Lower leg skin (tissue), 4 donors: ENCODE measurements around the gene SHTN1. TPM values are rescaled to one million over a fixed set of nuclear protein-coding genes. Genes with fewer than 3 reads are reported as not detected.
A peak's percentile ranks its signal among the peaks of the same experiment; 100 is the strongest.

Source experiments
- DNase-seq, 2 donors: peaks; one replicate each; pipeline ENCODE4 v3.0.0-alpha.2; 2019; ENCODE audit warnings: low spot score in 2 of 2
- H3K4me3 ChIP-seq: fragments of 200-600 bp; sonication (generic); 2 replicates; pipeline ENCODE4 v1.5.1; 2017; ENCODE audit warnings: mild to moderate bottlenecking, low read depth; ENCODE audit not compliant: poor library complexity, severe bottlenecking
- POLR2A ChIP-seq, 2 donors: fragments of 450-650 bp; IDR thresholded peaks; one replicate each; pipeline ENCODE4 v1.6.1; 2016 to 2017; ENCODE audit warnings: antibody characterized with exemption in 2 of 2, mild to moderate bottlenecking in 1 of 2, moderate library complexity in 1 of 2
- WGBS, 2 donors: methylation state at CpG; one replicate each; pipeline ENCODE4 v1.1.5; 2018; 5-methylcytosine and 5-hydroxymethylcytosine counted together
- intact Hi-C: fragments of 100-400 bp; cut with DNase I; formaldehyde crosslinking; loops from one replicate; pipeline ENCODE4 v1.15.0; 2023; ENCODE audit warnings: low total_unique reads
- total RNA-seq, 4 donors: library from RNA; depleted of rRNA; stranded (reverse); fragments of >200 nt; gene quantifications; one replicate each; pipeline ENCODE4 v1.1.0, GENCODE V29; 2016
- TF ChIP-seq, protein P1 (sequence below), 3 donors: fragments of 450-650 bp; IDR thresholded peaks; one replicate each; pipeline ENCODE4 v1.5.1; 2016; ENCODE audit warnings: antibody characterized with exemption in 3 of 3, mild to moderate bottlenecking in 3 of 3, moderate library complexity in 2 of 3

The SHTN1 gene
- total RNA-seq, 4 donors from 2014 or later = 13.7 to 23.1 (median 16.8) TPM

DNA sequence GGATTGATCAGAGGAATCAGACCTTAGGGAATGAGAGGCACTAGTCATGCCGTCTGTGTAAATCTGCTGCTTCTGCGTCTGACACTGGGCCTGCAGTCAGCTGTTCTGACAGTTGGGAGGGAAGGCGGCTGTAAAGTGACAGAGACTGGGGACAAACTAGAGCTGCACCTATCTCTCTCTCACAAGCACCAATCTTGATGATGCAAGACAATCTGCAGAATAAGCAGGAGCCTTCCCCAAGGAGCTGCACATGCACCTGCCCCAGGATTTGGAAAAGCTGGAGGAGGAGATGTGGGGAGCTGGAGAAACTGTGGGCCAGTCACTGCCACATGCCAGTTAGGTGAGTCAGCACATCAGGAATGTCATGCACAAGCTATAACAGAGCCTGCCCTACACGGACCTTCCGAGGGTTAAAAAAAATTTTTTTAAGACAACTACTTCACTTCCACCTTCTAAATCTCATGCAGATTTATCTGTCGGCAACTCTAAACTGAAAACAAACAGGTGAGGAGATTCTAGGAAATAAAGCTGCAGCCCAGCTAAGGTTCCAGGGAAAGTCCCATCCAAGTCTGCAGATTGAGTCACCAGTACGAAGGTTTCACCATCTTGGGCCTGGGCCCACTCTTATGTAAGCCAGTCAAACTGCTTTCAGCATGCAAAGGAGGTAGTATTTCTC lies 116.5 kb downstream of the SHTN1 start:
- TF ChIP-seq, protein P1, sequence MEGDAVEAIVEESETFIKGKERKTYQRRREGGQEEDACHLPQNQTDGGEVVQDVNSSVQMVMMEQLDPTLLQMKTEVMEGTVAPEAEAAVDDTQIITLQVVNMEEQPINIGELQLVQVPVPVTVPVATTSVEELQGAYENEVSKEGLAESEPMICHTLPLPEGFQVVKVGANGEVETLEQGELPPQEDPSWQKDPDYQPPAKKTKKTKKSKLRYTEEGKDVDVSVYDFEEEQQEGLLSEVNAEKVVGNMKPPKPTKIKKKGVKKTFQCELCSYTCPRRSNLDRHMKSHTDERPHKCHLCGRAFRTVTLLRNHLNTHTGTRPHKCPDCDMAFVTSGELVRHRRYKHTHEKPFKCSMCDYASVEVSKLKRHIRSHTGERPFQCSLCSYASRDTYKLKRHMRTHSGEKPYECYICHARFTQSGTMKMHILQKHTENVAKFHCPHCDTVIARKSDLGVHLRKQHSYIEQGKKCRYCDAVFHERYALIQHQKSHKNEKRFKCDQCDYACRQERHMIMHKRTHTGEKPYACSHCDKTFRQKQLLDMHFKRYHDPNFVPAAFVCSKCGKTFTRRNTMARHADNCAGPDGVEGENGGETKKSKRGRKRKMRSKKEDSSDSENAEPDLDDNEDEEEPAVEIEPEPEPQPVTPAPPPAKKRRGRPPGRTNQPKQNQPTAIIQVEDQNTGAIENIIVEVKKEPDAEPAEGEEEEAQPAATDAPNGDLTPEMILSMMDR (IDR thresholded peaks at IDR 0.05) = no peak
- no peak for TF ChIP-seq POLR2A (IDR thresholded peaks at IDR 0.05)
- peak; percentile 59 to 88 for DNase-seq
- no peak overlapping the region for H3K4me3 ChIP-seq
- 35 to 36% methylated on average over 7 of the region's 7 CpGs for WGBS, 2 donors
- intact Hi-C loops = no loop called here

DNA sequence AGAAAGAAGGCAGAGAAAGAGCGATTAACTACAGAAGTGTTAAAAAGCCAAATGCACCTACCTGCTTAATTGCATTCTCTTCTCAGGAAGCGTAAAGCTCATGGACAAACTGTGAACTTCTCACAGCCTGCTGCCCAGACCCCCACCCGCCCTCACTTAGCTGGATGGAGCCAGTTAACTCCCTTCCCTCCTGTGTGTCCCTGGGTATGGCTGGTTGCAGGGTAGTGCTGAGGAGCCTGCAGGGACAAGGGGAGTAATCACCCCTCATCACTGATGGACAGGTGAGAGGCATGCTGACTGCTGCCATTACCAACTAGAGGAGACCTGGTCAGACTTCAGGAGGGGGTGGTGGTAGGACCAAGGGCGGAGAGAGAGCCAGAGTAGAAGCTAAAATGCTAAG lies 118.2 kb downstream of the SHTN1 start:
- no peak for TF ChIP-seq POLR2A (IDR thresholded peaks at IDR 0.05)
- DNase-seq = no peak
- no peak overlapping the region for H3K4me3 ChIP-seq
- intact Hi-C loops = no loop called here
- WGBS, 2 donors = 92 to 93% methylated on average over 4 of the region's 4 CpGs

DNA sequence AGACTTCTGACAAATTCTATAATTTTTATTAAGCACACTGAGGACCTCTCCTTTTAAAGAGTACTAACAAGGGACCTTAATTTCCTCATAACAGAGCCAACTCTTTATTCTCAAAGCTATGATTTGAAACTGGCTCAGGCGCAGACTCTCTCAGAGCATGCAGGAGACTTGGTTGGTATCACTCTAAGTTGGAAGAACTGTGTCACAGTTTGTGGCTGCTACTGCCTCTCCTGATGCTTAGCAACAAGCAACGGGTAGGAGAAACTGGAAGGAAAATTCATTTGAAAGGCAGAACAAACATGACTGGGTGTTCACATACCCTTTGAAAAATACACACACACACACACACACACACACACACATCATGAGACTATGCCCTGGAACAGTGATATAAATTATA lies 122.3 kb downstream of the SHTN1 start:
- DNase-seq = no peak
- H3K4me3 ChIP-seq = no peak overlapping the region
- 83 to 86% methylated on average over 2 of the region's 2 CpGs for WGBS, 2 donors
- intact Hi-C loops = no loop called here
- TF ChIP-seq, protein P1 (IDR thresholded peaks at IDR 0.05) = no peak
- TF ChIP-seq POLR2A (IDR thresholded peaks at IDR 0.05) = no peak

DNA sequence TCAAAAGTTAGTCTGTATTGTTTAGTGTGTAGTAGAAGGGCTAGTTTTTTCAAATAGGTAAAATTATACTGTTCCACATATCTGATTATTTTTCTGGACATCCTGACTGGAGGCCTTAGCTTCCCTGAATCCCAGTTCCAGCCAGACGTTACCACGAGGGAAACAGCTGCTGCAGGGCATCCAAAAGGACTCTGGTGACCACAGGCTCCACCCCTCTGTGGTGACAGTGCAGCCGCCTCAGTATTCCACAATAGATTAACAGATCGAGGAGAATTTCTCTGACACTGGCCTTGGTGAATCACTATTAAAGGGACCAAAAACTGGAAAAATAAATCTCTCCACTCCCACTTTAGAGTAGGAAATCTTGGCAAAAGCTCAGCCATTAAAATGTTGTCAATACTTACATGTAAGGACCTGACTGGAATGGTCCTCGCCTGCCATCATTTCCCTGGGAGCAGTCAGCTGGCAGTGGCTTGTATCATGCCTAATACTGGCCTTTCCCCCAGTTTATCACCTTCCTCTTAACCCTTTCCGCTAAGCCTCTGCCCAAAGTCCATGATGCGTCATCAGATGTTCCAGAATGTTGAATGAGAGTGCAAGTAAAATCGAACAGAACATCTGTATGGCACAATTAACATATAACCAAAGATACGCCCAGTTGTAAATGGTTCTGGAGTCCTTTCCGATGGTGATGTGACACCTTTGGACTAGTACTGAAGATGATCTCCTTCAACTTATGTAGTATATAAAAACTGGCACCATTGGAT lies 124.1 kb downstream of the SHTN1 start:
- intact Hi-C loops = no loop called here
- DNase-seq = no peak
- no peak overlapping the region for H3K4me3 ChIP-seq
- WGBS, 2 donors = 50 to 51% methylated on average over 10 of the region's 10 CpGs
- TF ChIP-seq, protein P1 (IDR thresholded peaks at IDR 0.05) = no peak
- no peak for TF ChIP-seq POLR2A (IDR thresholded peaks at IDR 0.05)

DNA sequence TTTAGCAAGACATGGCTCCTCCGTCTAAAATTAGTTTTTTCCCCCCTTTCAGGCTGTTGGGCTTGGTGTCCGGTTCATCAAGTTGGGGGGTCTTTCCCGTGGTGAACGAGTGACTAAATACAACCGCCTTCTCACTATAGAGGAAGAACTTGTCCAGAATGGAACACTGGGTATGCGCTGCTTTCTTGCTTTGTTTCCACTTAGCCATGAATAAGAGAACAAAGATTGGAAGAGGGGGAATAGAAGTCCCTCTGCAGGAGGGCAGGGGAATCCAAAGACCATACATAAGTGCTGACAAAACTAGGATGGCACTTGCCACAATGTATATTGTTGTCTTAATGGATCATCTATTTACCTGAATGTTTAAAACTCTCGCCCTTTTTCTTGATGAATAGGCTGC lies 125.2 kb downstream of the SHTN1 start:
- intact Hi-C loops = no loop called here
- WGBS, 2 donors = 79 to 86% methylated on average over 7 of the region's 7 CpGs
- DNase-seq = no peak
- no peak for TF ChIP-seq POLR2A (IDR thresholded peaks at IDR 0.05)
- TF ChIP-seq, protein P1 (IDR thresholded peaks at IDR 0.05) = no peak
- H3K4me3 ChIP-seq = no peak overlapping the region

DNA sequence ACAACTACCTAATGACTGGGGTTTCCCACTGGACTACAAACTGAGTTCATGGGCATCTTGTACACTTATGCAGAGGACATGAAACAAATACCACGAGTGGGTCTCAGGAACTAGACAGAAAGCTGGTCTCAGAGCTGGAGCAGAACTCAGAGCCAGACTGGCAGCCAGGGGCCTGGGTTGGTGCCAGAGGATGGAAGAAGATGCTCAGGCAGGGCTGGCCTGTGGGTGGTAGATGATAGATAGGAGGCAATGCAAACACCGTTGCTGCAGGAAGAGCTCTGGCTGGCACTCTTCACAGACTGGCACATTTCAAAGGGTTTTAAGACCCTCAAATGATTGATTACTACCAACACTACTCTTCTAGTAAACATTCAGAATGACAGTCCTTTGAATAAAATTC lies 126.9 kb downstream of the SHTN1 start:
- no peak for DNase-seq
- 47 to 71% methylated on average over 2 of the region's 2 CpGs for WGBS, 2 donors
- intact Hi-C loops = no loop called here
- H3K4me3 ChIP-seq = no peak overlapping the region
- TF ChIP-seq POLR2A (IDR thresholded peaks at IDR 0.05) = no peak
- TF ChIP-seq, protein P1 (IDR thresholded peaks at IDR 0.05) = no peak
